ENCODE measurements around the gene NFIA. TPM values are rescaled to one million over a fixed set of nuclear protein-coding genes. Genes with fewer than 3 reads are reported as not detected.

Gene NFIA
- total and polyA plus RNA-seq, 9 of the 15 experiments (the other 6 are each of a cell fraction or from before 2014, with no cell fraction given): 5.3 to 24.9 (median 9.8) TPM

DNA sequence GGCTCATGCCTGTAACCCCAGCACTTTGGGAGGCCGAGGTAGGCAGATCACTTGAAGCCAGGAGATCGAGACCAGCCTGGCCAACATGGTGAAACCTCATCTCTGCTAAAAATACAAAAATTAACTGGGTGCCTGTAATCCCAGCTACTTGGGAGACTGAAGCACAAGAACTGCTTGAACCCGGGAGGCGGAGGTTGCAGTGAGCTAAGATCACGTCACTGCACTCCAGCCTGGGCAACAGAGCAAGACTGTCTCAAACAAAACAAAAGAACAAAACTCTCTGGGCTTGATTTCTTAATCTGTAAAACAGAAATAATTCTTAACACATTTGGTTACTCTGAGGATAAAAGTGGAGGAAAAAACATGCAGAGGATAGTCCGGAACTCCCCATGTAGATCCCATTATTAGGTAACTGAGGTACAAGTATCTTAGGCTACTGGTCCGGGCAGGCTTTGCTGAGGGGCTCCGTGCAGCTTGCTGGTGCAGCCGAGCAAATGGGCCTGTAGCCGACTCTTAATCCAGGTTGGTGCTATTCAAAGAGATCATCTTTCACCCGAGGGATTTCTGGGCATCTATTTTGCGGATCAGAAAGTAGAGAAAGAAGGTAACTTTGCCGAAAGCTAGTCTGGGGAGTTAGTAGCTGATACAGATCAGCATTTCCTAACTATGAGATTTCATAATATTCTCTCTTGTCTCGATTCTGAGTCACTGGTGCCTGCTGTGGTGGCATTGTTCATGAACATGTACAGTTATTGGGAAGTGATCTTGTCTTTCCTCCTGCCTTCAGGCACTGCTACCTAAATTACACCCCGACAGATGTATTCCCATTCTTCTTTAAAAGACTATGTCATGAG lies 56.8 kb downstream of the NFIA start (continued):
- TF ChIP-seq, protein P1, sequence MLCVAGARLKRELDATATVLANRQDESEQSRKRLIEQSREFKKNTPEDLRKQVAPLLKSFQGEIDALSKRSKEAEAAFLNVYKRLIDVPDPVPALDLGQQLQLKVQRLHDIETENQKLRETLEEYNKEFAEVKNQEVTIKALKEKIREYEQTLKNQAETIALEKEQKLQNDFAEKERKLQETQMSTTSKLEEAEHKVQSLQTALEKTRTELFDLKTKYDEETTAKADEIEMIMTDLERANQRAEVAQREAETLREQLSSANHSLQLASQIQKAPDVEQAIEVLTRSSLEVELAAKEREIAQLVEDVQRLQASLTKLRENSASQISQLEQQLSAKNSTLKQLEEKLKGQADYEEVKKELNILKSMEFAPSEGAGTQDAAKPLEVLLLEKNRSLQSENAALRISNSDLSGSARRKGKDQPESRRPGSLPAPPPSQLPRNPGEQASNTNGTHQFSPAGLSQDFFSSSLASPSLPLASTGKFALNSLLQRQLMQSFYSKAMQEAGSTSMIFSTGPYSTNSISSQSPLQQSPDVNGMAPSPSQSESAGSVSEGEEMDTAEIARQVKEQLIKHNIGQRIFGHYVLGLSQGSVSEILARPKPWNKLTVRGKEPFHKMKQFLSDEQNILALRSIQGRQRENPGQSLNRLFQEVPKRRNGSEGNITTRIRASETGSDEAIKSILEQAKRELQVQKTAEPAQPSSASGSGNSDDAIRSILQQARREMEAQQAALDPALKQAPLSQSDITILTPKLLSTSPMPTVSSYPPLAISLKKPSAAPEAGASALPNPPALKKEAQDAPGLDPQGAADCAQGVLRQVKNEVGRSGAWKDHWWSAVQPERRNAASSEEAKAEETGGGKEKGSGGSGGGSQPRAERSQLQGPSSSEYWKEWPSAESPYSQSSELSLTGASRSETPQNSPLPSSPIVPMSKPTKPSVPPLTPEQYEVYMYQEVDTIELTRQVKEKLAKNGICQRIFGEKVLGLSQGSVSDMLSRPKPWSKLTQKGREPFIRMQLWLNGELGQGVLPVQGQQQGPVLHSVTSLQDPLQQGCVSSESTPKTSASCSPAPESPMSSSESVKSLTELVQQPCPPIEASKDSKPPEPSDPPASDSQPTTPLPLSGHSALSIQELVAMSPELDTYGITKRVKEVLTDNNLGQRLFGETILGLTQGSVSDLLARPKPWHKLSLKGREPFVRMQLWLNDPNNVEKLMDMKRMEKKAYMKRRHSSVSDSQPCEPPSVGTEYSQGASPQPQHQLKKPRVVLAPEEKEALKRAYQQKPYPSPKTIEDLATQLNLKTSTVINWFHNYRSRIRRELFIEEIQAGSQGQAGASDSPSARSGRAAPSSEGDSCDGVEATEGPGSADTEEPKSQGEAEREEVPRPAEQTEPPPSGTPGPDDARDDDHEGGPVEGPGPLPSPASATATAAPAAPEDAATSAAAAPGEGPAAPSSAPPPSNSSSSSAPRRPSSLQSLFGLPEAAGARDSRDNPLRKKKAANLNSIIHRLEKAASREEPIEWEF (CRISPR knock-in tag; IDR thresholded peaks at IDR 0.05): no peak
- TF ChIP-seq JUND (IDR thresholded peaks at IDR 0.05; ENCODE audit: borderline replicate concordance, low read depth, low read length): peak; percentile 84
- TF ChIP-seq JUND (tag; IDR thresholded peaks at IDR 0.05; ENCODE audit: borderline replicate concordance, low read depth, low read length): peak; percentile 48; the same call in 1 of the 3 replicates
- TF ChIP-seq EP300 (IDR thresholded peaks at IDR 0.05; ENCODE audit: low read length): peak; percentile 38
- no peak for TF ChIP-seq CREBBP (IDR thresholded peaks at IDR 0.05; ENCODE audit: low read depth, low read length)
- TF ChIP-seq KDM2B (CRISPR knock-in tag; IDR thresholded peaks at IDR 0.05): no peak
- TF ChIP-seq CEBPB (tag; IDR thresholded peaks at IDR 0.05): peak; percentile 93
- TF ChIP-seq, protein P2, sequence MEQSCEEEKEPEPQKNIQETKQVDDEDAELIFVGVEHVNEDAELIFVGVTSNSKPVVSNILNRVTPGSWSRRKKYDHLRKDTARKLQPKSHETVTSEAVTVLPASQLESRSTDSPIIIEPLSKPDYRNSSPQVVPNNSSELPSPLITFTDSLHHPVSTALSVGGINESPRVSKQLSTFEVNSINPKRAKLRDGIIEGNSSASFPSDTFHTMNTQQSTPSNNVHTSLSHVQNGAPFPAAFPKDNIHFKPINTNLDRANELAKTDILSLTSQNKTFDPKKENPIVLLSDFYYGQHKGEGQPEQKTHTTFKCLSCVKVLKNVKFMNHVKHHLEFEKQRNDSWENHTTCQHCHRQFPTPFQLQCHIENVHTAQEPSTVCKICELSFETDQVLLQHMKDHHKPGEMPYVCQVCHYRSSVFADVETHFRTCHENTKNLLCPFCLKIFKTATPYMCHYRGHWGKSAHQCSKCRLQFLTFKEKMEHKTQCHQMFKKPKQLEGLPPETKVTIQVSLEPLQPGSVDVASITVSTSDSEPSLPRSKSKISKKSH (CRISPR knock-in tag; IDR thresholded peaks at IDR 0.05): no peak
- TF ChIP-seq RNF2 (IDR thresholded peaks at IDR 0.05): no peak
- peak; percentile 41 for TF ChIP-seq RBBP5 (IDR thresholded peaks at IDR 0.05; ENCODE audit: borderline replicate concordance, insufficient read depth, low read length, poor library complexity, severe bottlenecking)
- no peak for TF ChIP-seq RBM25 (IDR thresholded peaks at IDR 0.05; ENCODE audit: low read depth, low read length, severe bottlenecking)
- no peak for TF ChIP-seq HDAC6 (IDR thresholded peaks at IDR 0.05; ENCODE audit: low read depth, low read length)
- no peak for TF ChIP-seq STAT5B (CRISPR knock-in tag; IDR thresholded peaks at IDR 0.05)
- TF ChIP-seq SOX6 (IDR thresholded peaks at IDR 0.05): peak; percentile 77; the same call in 1 of the 2 replicates
- TF ChIP-seq, protein P3, sequence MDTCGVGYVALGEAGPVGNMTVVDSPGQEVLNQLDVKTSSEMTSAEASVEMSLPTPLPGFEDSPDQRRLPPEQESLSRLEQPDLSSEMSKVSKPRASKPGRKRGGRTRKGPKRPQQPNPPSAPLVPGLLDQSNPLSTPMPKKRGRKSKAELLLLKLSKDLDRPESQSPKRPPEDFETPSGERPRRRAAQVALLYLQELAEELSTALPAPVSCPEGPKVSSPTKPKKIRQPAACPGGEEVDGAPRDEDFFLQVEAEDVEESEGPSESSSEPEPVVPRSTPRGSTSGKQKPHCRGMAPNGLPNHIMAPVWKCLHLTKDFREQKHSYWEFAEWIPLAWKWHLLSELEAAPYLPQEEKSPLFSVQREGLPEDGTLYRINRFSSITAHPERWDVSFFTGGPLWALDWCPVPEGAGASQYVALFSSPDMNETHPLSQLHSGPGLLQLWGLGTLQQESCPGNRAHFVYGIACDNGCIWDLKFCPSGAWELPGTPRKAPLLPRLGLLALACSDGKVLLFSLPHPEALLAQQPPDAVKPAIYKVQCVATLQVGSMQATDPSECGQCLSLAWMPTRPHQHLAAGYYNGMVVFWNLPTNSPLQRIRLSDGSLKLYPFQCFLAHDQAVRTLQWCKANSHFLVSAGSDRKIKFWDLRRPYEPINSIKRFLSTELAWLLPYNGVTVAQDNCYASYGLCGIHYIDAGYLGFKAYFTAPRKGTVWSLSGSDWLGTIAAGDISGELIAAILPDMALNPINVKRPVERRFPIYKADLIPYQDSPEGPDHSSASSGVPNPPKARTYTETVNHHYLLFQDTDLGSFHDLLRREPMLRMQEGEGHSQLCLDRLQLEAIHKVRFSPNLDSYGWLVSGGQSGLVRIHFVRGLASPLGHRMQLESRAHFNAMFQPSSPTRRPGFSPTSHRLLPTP (IDR thresholded peaks at IDR 0.05; ENCODE audit: borderline replicate concordance, extremely low read depth, insufficient read length): no peak
- no peak for TF ChIP-seq NCOA1 (IDR thresholded peaks at IDR 0.05; ENCODE audit: low read depth)
- TF ChIP-seq NR2F6 (CRISPR knock-in tag; IDR thresholded peaks at IDR 0.05): no peak
- TF ChIP-seq ELF4 (CRISPR knock-in tag; IDR thresholded peaks at IDR 0.05): no peak
- TF ChIP-seq PTBP1 (IDR thresholded peaks at IDR 0.05; ENCODE audit: low read depth, low read length): no peak
